ENCODE data around the gene TBC1D14.

Gene TBC1D14

GRCh38 chr4:6992728-6993677 is 83.4 kb downstream of the TBC1D14 start:
- TF ChIP-seq CTCF (conservative IDR thresholded peaks at IDR 0.05), result no peak
- peak overlapping the region; percentile 99 for H3K27ac ChIP-seq

- no peak for TF ChIP-seq CTCF (conservative IDR thresholded peaks at IDR 0.05)
- no peak overlapping the region for H3K27ac ChIP-seq
These were observed 86.9 kb downstream of the TBC1D14 start for GRCh38 chr4:6996481-6996880.

GRCh38 chr4:6999172-7000086 is 89.8 kb downstream of the TBC1D14 start:
- H3K27ac ChIP-seq, result no peak overlapping the region
- TF ChIP-seq CTCF (conservative IDR thresholded peaks at IDR 0.05), result no peak

GRCh38 chr4:7000421-7001176 is 91.0 kb downstream of the TBC1D14 start:
- TF ChIP-seq CTCF (conservative IDR thresholded peaks at IDR 0.05), result no peak
- no peak overlapping the region for H3K27ac ChIP-seq

GRCh38 chr4:7001271-7001670 is 91.6 kb downstream of the TBC1D14 start:
- TF ChIP-seq CTCF (conservative IDR thresholded peaks at IDR 0.05), result no peak
- H3K27ac ChIP-seq, result no peak overlapping the region

- TF ChIP-seq CTCF (conservative IDR thresholded peaks at IDR 0.05), result no peak
- H3K27ac ChIP-seq, result no peak overlapping the region
These were observed 92.7 kb downstream of the TBC1D14 start for GRCh38 chr4:7002336-7002735.

Data from VCaP (cell line).